Left lung (tissue), 14 donors: ENCODE results near the gene BAG1. TPM values are rescaled to one million over a fixed set of nuclear protein-coding genes. Genes with fewer than 3 reads are reported as not detected.
A peak's percentile ranks its signal among the peaks of the same experiment; 100 is the strongest.

Experiments used
- ATAC-seq: fragments of 200-7000 bp; cut with Tn5 transposase; one replicate; pipeline ENCODE4 v1.9.1; 2020; ENCODE audit warnings: moderate library complexity
- DNase-seq, 4 donors: peaks; one replicate each; pipeline ENCODE4 v3.0.0-alpha.2; 2013 to 2020
- H3K27ac ChIP-seq, 2 donors: fragments of 200-600 bp; sonication (generic) in 1 of 2; one replicate each; pipeline versions ENCODE4 v1.5.0 to v1.8.0; 2020 to 2021
- H3K27me3 ChIP-seq, 2 donors: fragments of 200-600 bp; sonication (generic) in 1 of 2; one replicate each; pipeline versions ENCODE4 v1.5.0 to v1.8.0; 2020 to 2021
- H3K36me3 ChIP-seq, 2 donors: fragments of 200-600 bp; sonication (generic) in 1 of 2; one replicate each; pipeline versions ENCODE4 v1.5.0 to v1.8.0; 2020 to 2021
- H3K4me1 ChIP-seq, 2 donors: fragments of 200-600 bp; one replicate each; pipeline ENCODE4 v1.8.0; 2021
- H3K4me3 ChIP-seq, 2 donors: fragments of 200-600 bp; sonication (generic) in 1 of 2; one replicate each; pipeline versions ENCODE4 v1.5.0 to v1.8.0; 2020 to 2021; ENCODE audit warnings: mild to moderate bottlenecking in 1 of 2
- H3K9me3 ChIP-seq, 2 donors: fragments of 200-600 bp; sonication (generic) in 1 of 2; one replicate each; pipeline versions ENCODE4 v1.5.0 to v1.8.0; 2020 to 2021
- CTCF ChIP-seq, 2 donors: fragments of 200-600 bp; sonication (generic) in 1 of 2; IDR thresholded peaks; one replicate each; pipeline versions ENCODE4 v1.5.0 to v1.8.0; 2021; ENCODE audit warnings: antibody characterized with exemption in 2 of 2
- intact Hi-C, 2 donors: fragments of 100-400 bp; cut with DNase I; formaldehyde crosslinking; loops; one replicate each; pipeline versions ENCODE4 v1.11.2 to v1.14.2; 2022
- long read RNA-seq, 12 donors: library from polyadenylated mRNA in 2 of 12; unstranded in 2 of 12; transcript quantifications; one replicate each; pipeline ENCODE4 v2.0.0 and lab custom pipeline, GENCODE V29; 2019 to 2026
- polyA plus RNA-seq, 6 donors: library from polyadenylated mRNA; unstranded; fragments of 120-200 nt; gene quantifications; one replicate each; pipeline ENCODE4 v1.2.1, GENCODE V29; 2013; ENCODE audit not compliant: insufficient read length in 6 of 6
- total RNA-seq, 2 donors: library from RNA; stranded (reverse); fragmentation: NEBNext Ultra II Directional; extraction: Animal tissue kit (Norgen Biotek cat#: 25700); gene quantifications; one replicate each; pipeline ENCODE4 v1.2.1, GENCODE V29; 2021
- donor health status: DM: no; HTN: yes; CAD: no.
- donor health status: DM: no; HTN: no; CAD: no.

Gene BAG1
- total RNA-seq = 100 to 1,000 TPM; 103 to 111 TPM
- 10 to 100 TPM; 52.3 to 60.7 (median 56.1) TPM for polyA plus RNA-seq
- long read RNA-seq, donor 1, transcript BAG1-210 (7 exons, 3,786 nt) = major isoform, 41 of 73 reads
- long read RNA-seq, donor 1, transcript BAG1-201 (4 exons, 1,977 nt) = minor isoform, 12 of 73 reads
- long read RNA-seq, donor 1, partial matches to known transcripts = 20 of 73 reads
- long read RNA-seq, donor 1, other reads (novel, unspliced or antisense) = 0 of 73 reads
- long read RNA-seq, donor 2, transcript BAG1-201 (4 exons, 1,977 nt) = minor isoform, 14 of 47 reads
- long read RNA-seq, donor 2, transcript BAG1-210 (7 exons, 3,786 nt) = major isoform, 27 of 47 reads
- long read RNA-seq, donor 2, partial matches to known transcripts = 6 of 47 reads
- long read RNA-seq, donor 2, other reads (novel, unspliced or antisense) = 0 of 47 reads
- long read RNA-seq, donor 3, transcript BAG1-210 (7 exons, 3,786 nt) = major isoform, 28 of 39 reads
- long read RNA-seq, donor 3, transcript BAG1-201 (4 exons, 1,977 nt) = minor isoform, 6 of 39 reads
- long read RNA-seq, donor 3, partial matches to known transcripts = 5 of 39 reads
- long read RNA-seq, donor 3, other reads (novel, unspliced or antisense) = 0 of 39 reads
- long read RNA-seq, donor 4, transcript BAG1-210 (7 exons, 3,786 nt) = major isoform, 84 of 99 reads
- long read RNA-seq, donor 4, partial matches to known transcripts = 9 of 99 reads
- long read RNA-seq, donor 4, other reads (novel, unspliced or antisense) = 3 of 99 reads
- long read RNA-seq, donor 5, transcript BAG1-201 (4 exons, 1,977 nt) = minor isoform, 6 of 43 reads
- long read RNA-seq, donor 5, transcript BAG1-210 (7 exons, 3,786 nt) = major isoform, 29 of 43 reads
- long read RNA-seq, donor 5, partial matches to known transcripts = 7 of 43 reads
- long read RNA-seq, donor 5, other reads (novel, unspliced or antisense) = 0 of 43 reads
- long read RNA-seq, donor 6, transcript BAG1-210 (7 exons, 3,786 nt) = major isoform, 17 of 34 reads
- long read RNA-seq, donor 6, transcript BAG1-201 (4 exons, 1,977 nt) = minor isoform, 12 of 34 reads
- long read RNA-seq, donor 6, partial matches to known transcripts = 5 of 34 reads
- long read RNA-seq, donor 6, other reads (novel, unspliced or antisense) = 0 of 34 reads
- long read RNA-seq, donor 7, transcript BAG1-210 (7 exons, 3,786 nt) = major isoform, 21 of 22 reads
- long read RNA-seq, donor 7, partial matches to known transcripts = 0 of 22 reads
- long read RNA-seq, donor 7, other reads (novel, unspliced or antisense) = 0 of 22 reads
- long read RNA-seq, donor 8, transcript BAG1-210 (7 exons, 3,786 nt) = major isoform, 31 of 67 reads
- long read RNA-seq, donor 8, transcript BAG1-201 (4 exons, 1,977 nt) = minor isoform, 5 of 67 reads
- long read RNA-seq, donor 8, partial matches to known transcripts = 30 of 67 reads
- long read RNA-seq, donor 8, other reads (novel, unspliced or antisense) = 0 of 67 reads
- long read RNA-seq, donor 9, partial matches to known transcripts = 0 of 1 reads
- long read RNA-seq, donor 9, other reads (novel, unspliced or antisense) = 0 of 1 reads
- long read RNA-seq, donor 10, transcript BAG1-210 (7 exons, 3,786 nt) = major isoform, 163 of 182 reads
- long read RNA-seq, donor 10, partial matches to known transcripts = 5 of 182 reads
- long read RNA-seq, donor 10, other reads (novel, unspliced or antisense) = 11 of 182 reads
- long read RNA-seq, donor 11, transcript BAG1-210 (7 exons, 3,786 nt) = major isoform, 67 of 125 reads
- long read RNA-seq, donor 11, transcript BAG1-201 (4 exons, 1,977 nt) = minor isoform, 32 of 125 reads
- long read RNA-seq, donor 11, partial matches to known transcripts = 26 of 125 reads
- long read RNA-seq, donor 11, other reads (novel, unspliced or antisense) = 0 of 125 reads
- long read RNA-seq, donor 12, transcript BAG1-210 (7 exons, 3,786 nt) = major isoform, 32 of 302 reads
- long read RNA-seq, donor 12, transcript BAG1-201 (4 exons, 1,977 nt) = minor isoform, 8 of 302 reads
- long read RNA-seq, donor 12, partial matches to known transcripts = 118 of 302 reads
- long read RNA-seq, donor 12, other reads (novel, unspliced or antisense) = 142 of 302 reads

GRCh38 chr9:33264473-33265177, at the start of gene BAG1, which contains the start of gene CHMP5:
BAG1 (minus strand) TSS chr9:33264708.
CHMP5 (plus strand) TSS chr9:33265049; CDS start chr9:33265079, 30 bp downstream.
- H3K4me1 ChIP-seq = peaks cover 11 to 44% of the 10 kb centered on the region in 2 donors
- H3K4me3 ChIP-seq = peak within 1 kb of the TSS; percentile 88 to 96
- ATAC-seq (peak; percentile 99), DNase-seq (peak; percentile 99 to 100 (median 100))
- TF ChIP-seq CTCF (IDR thresholded peaks at IDR 0.05) = peak in 1 of 2 donors; percentile 27
- peak within 1 kb of the TSS; percentile 87 to 95 for H3K27ac ChIP-seq
- H3K36me3 ChIP-seq = peaks cover 0 to 68% of the 10 kb centered on the region in 2 donors
- H3K27me3 ChIP-seq = no peaks in the 10 kb centered on the region
- intact Hi-C loops = no loop called here
- H3K9me3 ChIP-seq = no peaks in the 10 kb centered on the region

- intact Hi-C loops = no loop called here
- H3K36me3 ChIP-seq = peaks cover 0 to 100% of the 10 kb centered on the region in 2 donors
Observed at GRCh38 chr9:33311953-33312352, 47.4 kb upstream of the BAG1 start.

GRCh38 chr9:33310748-33311147, 46.2 kb upstream of the BAG1 start:
- Histone ChIP-seq H3K27me3 (no peaks in the 10 kb centered on the region), H3K9me3 (no peaks in the 10 kb centered on the region), H3K36me3 (peaks cover 0 to 100% of the 10 kb centered on the region in 2 donors), H3K4me1 (no peaks in the 10 kb centered on the region), H3K27ac (no peak overlapping the region), H3K4me3 (no peak overlapping the region)
- intact Hi-C loops = no loop called here
- ATAC-seq (no peak), DNase-seq (no peak)
- no peak for TF ChIP-seq CTCF (IDR thresholded peaks at IDR 0.05)

More at GRCh38 chr9:33311953-33312352, 47.4 kb upstream of the BAG1 start:
- Histone ChIP-seq H3K27ac (no peak overlapping the region), H3K4me1 (no peaks in the 10 kb centered on the region), H3K27me3 (no peaks in the 10 kb centered on the region), H3K4me3 (no peak overlapping the region), H3K9me3 (no peaks in the 10 kb centered on the region)
- no peak for ATAC-seq
- TF ChIP-seq CTCF (IDR thresholded peaks at IDR 0.05) = no peak
- no peak for DNase-seq
